ENCODE measurements around the gene MACROD2. TPM values are rescaled to one million over a fixed set of nuclear protein-coding genes. Genes with fewer than 3 reads are reported as not detected.

Gene MACROD2
- polyA plus RNA-seq, 2 of the 4 experiments (the other 2 are of a cell fraction), result 0.96 to 1.3 TPM

DNA sequence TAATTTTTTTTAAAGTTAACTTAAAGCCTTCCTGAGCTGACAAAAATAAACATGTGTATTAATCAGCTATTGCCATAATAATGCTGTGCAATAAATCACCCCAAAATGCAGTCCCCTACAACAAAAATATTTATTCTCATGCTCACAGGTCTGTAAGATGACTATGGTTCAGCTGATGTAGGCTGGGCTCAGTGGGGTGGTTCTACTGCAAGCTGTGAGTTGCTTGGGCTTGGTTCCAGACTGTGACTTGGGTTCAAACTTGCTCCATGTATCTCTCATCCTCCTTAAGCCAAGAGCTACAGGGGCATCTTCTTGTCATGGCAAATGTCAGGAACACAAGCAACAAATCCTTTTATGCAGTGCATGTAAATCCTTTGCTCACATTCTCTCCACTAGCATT is 1933.6 kb downstream of the MACROD2 start:
- ChIA-PET CTCF (interaction anchor here (0.7 to 1.0 kb wide), 3 partner anchors 14 to 1592 kb away, joined by 3 to 4 read pairs (median 3); partner anchors contain the start of gene FLRT3), POLR2A (no interaction called here)
- FAIRE-seq, result peak; percentile 32

DNA sequence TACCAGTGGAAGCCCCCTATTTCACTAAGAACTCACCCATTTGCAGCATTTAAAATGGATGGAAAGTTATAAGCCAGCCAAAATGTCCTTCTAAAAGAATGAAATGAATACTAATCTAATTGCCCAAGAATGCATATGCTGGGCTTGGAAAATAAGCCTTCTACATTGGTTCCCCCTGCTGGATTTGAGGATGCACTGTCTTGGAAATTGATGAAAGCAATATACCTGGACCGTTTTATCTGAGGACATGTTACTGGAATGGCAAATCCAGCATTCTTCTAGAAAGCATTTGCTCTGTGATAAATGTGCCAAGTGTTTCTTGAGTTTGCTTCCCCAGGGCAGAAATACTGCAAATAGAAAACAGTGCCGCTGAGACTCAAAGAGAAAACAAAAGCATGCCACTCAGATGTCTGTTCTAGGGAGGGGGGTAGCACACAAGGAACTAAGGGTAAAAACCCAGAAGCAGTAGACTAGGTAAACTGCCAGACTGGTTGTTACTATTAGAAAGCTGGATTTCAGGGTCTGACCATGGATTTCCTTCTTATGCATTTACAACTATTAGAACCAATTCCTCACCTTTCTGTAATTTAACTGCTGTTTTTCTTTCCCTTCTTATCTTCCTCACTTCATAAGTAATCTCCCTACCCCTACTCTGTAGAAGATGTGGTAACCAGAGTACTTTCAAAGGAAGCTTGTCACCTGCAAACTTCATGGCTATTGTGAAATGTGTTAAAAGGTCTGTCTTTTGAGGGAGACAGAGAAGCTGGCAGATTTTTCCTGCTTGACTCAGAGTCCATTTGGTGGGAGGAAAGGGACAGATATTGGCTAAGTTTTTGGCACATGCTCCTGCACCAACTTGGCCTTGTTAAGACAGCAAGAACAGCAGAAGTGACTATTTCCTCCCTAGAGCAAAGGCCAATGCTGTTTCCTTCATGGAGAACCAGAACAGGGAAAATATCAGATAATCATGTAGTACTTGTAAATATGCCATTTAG is 1935.3 kb downstream of the MACROD2 start:
- WGBS (ENCODE audit: missing lambda C conversion rate), result 2% methylated on average over 2 of the region's 2 CpGs
- ChIA-PET CTCF (interaction anchor here (0.7 to 1.7 kb wide), 10 partner anchors 10 to 1755 kb away, joined by 3 to 9 read pairs (median 3); no protein-coding TSS in a partner anchor), POLR2A (no interaction called here)
- TF ChIP-seq, protein P1, sequence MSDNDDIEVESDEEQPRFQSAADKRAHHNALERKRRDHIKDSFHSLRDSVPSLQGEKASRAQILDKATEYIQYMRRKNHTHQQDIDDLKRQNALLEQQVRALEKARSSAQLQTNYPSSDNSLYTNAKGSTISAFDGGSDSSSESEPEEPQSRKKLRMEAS (IDR thresholded peaks at IDR 0.05), result no peak
- TF ChIP-seq SMC3 (IDR thresholded peaks at IDR 0.05) (peak; percentile 50; the same call in 2 of the 3 replicates), RAD21 (conservative IDR thresholded peaks at IDR 0.05 in 1 of 2, IDR thresholded peaks at IDR 0.05 in 1 of 2) (peak; percentile 62 to 67; a peak in 4 of 5 replicates)
- TF ChIP-seq, protein P2, sequence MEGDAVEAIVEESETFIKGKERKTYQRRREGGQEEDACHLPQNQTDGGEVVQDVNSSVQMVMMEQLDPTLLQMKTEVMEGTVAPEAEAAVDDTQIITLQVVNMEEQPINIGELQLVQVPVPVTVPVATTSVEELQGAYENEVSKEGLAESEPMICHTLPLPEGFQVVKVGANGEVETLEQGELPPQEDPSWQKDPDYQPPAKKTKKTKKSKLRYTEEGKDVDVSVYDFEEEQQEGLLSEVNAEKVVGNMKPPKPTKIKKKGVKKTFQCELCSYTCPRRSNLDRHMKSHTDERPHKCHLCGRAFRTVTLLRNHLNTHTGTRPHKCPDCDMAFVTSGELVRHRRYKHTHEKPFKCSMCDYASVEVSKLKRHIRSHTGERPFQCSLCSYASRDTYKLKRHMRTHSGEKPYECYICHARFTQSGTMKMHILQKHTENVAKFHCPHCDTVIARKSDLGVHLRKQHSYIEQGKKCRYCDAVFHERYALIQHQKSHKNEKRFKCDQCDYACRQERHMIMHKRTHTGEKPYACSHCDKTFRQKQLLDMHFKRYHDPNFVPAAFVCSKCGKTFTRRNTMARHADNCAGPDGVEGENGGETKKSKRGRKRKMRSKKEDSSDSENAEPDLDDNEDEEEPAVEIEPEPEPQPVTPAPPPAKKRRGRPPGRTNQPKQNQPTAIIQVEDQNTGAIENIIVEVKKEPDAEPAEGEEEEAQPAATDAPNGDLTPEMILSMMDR (IDR thresholded peaks at IDR 0.05), result peak; percentile 44; the same call in 2 of the 3 replicates
- FAIRE-seq (peak; percentile 36), DNase-seq (ENCODE audit: low read depth in 1 of 2, low spot score in 1 of 2) (peak; percentile 22 to 43), ATAC-seq (peak; percentile 66 to 75; a peak in 4 of 6 replicates)
- no peak overlapping the region for H3K27ac ChIP-seq
- H3K4me3 ChIP-seq, result no peak overlapping the region
- no peaks in the 10 kb centered on the region for H3K4me1 ChIP-seq
- no peaks in the 10 kb centered on the region for H3K9me3 ChIP-seq
- H3K4me2 ChIP-seq, result 0 out of 3 replicates have a peak overlapping the region, but pooled peaks have one; percentile 6

More for the DNA sequence above, 1933.6 kb downstream of the MACROD2 start:
- ATAC-seq, result no peak
- Histone ChIP-seq H3K4me3 (no peak overlapping the region), H3K4me1 (no peaks in the 10 kb centered on the region), H3K27ac (no peak overlapping the region), H3K4me2 (no peak overlapping the region), H3K9me3 (0 out of 3 replicates have a peak, but pooled peaks cover 3% of the 10 kb centered on the region)
- no peak for TF ChIP-seq FOSL2 (IDR thresholded peaks at IDR 0.05)
- TF ChIP-seq FOSL2 (CRISPR knock-in tag; IDR thresholded peaks at IDR 0.05), result no peak
- no peak for TF ChIP-seq HOXB13 (CRISPR knock-in tag; IDR thresholded peaks at IDR 0.05; ENCODE audit: low read depth)
- no peak for TF ChIP-seq EHF (CRISPR knock-in tag; IDR thresholded peaks at IDR 0.05)
- no peak for TF ChIP-seq CHD2 (IDR thresholded peaks at IDR 0.05; ENCODE audit: low read length, partially characterized antibody)
- no peak for TF ChIP-seq MAZ (IDR thresholded peaks at IDR 0.05; ENCODE audit: borderline replicate concordance, low read depth, low read length)
- no peak for TF ChIP-seq CBX2 (IDR thresholded peaks at IDR 0.05; ENCODE audit: borderline replicate concordance, low read depth)
- no peak for TF ChIP-seq EP300 (IDR thresholded peaks at IDR 0.05)
- TF ChIP-seq KDM5A (IDR thresholded peaks at IDR 0.05), result no peak
- TF ChIP-seq PHF8 (IDR thresholded peaks at IDR 0.05; ENCODE audit: borderline replicate concordance, low read depth), result no peak
- TF ChIP-seq, protein P3, sequence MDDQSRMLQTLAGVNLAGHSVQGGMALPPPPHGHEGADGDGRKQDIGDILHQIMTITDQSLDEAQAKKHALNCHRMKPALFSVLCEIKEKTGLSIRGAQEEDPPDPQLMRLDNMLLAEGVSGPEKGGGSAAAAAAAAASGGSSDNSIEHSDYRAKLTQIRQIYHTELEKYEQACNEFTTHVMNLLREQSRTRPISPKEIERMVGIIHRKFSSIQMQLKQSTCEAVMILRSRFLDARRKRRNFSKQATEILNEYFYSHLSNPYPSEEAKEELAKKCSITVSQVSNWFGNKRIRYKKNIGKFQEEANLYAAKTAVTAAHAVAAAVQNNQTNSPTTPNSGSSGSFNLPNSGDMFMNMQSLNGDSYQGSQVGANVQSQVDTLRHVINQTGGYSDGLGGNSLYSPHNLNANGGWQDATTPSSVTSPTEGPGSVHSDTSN (IDR thresholded peaks at IDR 0.05), result no peak
- TF ChIP-seq, protein P4, sequence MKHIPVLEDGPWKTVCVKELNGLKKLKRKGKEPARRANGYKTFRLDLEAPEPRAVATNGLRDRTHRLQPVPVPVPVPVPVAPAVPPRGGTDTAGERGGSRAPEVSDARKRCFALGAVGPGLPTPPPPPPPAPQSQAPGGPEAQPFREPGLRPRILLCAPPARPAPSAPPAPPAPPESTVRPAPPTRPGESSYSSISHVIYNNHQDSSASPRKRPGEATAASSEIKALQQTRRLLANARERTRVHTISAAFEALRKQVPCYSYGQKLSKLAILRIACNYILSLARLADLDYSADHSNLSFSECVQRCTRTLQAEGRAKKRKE (CRISPR knock-in tag; IDR thresholded peaks at IDR 0.05; ENCODE audit: low read depth), result no peak
- DNase-seq (ENCODE audit: low read depth in 1 of 2, low spot score in 1 of 2), result no peak

DNA sequence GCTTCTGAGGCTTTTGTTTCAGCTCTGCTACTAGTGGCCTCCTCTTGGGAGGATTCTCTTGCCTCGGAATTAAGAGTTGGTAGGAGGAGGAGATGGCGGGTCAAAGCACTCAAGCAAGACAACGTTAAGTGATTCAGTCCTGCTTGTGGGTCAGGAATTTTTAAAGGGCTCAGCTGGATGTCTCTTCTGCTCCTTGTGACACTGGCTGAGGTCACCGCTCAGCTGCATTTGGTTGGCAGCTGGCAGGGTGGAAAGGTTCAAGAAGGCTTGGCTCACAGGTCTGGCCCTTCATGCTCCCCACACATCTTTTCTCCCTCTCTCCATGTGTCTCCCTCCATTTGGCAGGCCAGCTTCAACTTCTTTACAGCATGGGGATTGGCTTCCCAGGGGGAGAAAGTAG is 1936.6 kb downstream of the MACROD2 start:
- Histone ChIP-seq H3K9me3 (no peaks in the 10 kb centered on the region), H3K27ac (no peak overlapping the region), H3K4me1 (no peaks in the 10 kb centered on the region), H3K4me2 (no peak overlapping the region), H3K4me3 (no peak overlapping the region)
- FAIRE-seq (no peak), DNase-seq (ENCODE audit: low read depth in 1 of 2, low spot score in 1 of 2) (no peak), ATAC-seq (no peak)
- CTCF ChIA-PET, result interaction anchor here (1.4 kb wide), 1 partner anchor 830 kb away, joined by 4 read pairs; no protein-coding TSS in a partner anchor
- POLR2A ChIA-PET, result no interaction called here
- 3% methylated on average over 4 of the region's 4 CpGs for WGBS (ENCODE audit: missing lambda C conversion rate)
- no peak for TF ChIP-seq CBX2 (IDR thresholded peaks at IDR 0.05; ENCODE audit: borderline replicate concordance, low read depth)
- TF ChIP-seq, protein P3 (IDR thresholded peaks at IDR 0.05), result no peak
- no peak for TF ChIP-seq HOXA7 (CRISPR knock-in tag; IDR thresholded peaks at IDR 0.05)
- TF ChIP-seq, protein P1 (IDR thresholded peaks at IDR 0.05), result no peak
- no peak for TF ChIP-seq RCOR1 (IDR thresholded peaks at IDR 0.05; ENCODE audit: low read depth, low read length)
- TF ChIP-seq, protein P5, sequence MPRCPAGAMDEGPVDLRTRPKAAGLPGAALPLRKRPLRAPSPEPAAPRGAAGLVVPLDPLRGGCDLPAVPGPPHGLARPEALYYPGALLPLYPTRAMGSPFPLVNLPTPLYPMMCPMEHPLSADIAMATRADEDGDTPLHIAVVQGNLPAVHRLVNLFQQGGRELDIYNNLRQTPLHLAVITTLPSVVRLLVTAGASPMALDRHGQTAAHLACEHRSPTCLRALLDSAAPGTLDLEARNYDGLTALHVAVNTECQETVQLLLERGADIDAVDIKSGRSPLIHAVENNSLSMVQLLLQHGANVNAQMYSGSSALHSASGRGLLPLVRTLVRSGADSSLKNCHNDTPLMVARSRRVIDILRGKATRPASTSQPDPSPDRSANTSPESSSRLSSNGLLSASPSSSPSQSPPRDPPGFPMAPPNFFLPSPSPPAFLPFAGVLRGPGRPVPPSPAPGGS (IDR thresholded peaks at IDR 0.05), result no peak
- TF ChIP-seq NFE2L2 (conservative IDR thresholded peaks at IDR 0.05; ENCODE audit: low read length), result no peak
- no peak for TF ChIP-seq SMC3 (IDR thresholded peaks at IDR 0.05)
- TF ChIP-seq, protein P6, sequence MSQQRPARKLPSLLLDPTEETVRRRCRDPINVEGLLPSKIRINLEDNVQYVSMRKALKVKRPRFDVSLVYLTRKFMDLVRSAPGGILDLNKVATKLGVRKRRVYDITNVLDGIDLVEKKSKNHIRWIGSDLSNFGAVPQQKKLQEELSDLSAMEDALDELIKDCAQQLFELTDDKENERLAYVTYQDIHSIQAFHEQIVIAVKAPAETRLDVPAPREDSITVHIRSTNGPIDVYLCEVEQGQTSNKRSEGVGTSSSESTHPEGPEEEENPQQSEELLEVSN (IDR thresholded peaks at IDR 0.05; ENCODE audit: borderline replicate concordance, low read depth), result no peak
- no peak for TF ChIP-seq EHF (CRISPR knock-in tag; IDR thresholded peaks at IDR 0.05)
- TF ChIP-seq SREBF2 (IDR thresholded peaks at IDR 0.05), result no peak
- no peak for TF ChIP-seq MAFK (IDR thresholded peaks at IDR 0.05; ENCODE audit: partially characterized antibody)

All from A549 (cell line).